ENCODE results near the gene CLEC4F. TPM values are rescaled to one million over a fixed set of nuclear protein-coding genes. Genes with fewer than 3 reads are reported as not detected.
"Not testable (repeated sequence)": the region's sequence is repeated elsewhere in the genome, so short reads cannot be mapped to it uniquely, and the experiment has no call there.

CLEC4F gene
- total RNA-seq, 1 donor from 2014 or later, result not detected

DNA sequence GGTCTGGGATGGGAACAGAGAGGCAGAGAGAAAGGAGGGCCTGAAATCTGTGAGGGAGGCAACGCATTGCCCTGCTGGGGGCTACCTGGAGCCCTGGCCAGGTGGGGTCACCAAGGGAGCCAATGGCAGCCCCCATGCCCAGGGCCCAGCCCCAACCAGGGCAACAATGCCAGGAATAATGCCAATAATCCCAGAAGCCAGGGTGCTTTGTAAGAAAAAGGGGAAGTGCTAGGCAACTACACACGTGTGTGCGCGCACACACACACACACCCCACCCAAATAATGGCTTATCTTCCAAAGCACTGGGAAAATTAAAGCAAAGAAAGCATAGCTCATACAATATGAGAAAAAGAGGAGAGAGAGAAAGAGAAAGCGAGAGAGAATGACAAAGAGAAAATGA is 7.0 kb upstream of the CLEC4F start:
- FAIRE-seq (no peak), DNase-seq (ENCODE audit: low spot score in 2 of 2) (no peak)

DNA sequence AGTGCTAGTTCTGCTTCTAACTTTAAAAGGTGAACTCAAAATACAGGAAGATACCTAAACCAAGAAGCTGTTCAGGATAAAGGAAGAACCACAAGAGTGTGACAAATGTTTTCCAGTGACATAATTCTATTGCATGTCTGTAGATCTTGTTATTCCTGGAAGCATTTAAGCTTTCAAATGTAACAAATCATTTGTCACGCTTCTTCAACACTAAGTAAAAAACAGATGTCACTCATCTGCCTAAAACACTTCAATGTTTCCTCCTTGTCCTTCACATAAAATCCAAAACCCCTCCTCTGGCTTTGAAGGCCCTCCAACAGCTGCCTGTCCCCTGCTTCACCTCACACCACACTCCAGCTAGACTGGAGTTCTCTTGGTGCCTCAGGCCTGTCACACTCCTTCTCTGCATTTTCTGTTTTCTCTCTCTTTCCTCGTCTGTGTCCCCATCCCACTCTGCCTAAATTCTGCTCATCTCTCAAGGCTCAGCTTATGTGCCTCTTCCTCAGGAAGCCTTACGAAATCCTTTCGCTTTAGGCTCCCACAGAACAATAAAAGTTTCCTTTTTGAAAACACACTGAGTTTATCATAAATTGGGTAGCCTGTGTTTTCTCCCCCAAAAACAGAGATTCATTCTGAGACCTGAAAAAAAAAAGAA is 6.4 kb upstream of the CLEC4F start:
- FAIRE-seq, result no peak

DNA sequence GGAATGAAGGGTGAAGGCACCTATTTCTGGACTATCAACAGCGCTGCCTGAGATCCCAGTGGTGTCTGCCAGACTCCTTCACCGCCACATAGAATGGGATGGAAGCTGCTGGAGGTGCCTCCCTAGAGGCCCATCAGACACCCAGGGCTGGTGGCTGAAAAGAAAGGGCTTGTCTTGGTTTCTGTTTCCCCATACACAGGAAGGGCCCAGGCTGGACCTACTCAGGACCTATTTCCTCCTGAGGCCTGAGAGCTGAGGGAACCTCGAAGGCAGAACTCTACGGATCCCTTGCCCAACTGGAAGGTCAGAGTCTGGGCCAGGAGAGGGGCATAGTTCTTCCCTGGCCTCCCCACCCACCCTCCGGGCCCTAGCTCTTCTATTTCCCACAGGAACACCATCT is 2.9 kb upstream of the CLEC4F start:
- no peak for DNase-seq (ENCODE audit: low spot score in 2 of 2)
- no peak for FAIRE-seq

More for the DNA sequence above, 6.4 kb upstream of the CLEC4F start:
- no peak for DNase-seq (ENCODE audit: low spot score in 2 of 2)

DNA sequence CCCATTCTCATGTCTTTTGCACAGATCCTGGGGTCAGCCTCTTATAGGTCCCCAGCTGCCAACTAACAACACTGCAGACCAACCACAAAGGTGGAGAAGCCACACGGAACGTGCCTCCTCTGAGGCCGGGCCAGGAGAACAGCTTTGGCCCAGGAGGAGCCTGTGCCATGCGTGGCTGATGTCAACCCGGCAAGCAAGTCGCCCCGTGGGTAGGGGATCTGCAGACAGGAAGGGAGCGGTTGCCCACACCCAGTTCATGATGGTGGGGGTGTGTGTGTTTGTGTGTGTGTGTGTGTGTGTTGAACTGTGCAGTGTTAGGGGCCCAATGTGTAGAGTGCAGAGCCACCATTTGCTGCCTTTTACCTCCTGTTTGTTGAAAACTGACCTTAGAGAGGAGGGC is 2.4 kb upstream of the CLEC4F start:
- DNase-seq (ENCODE audit: low spot score in 2 of 2) (no peak), FAIRE-seq (no peak)

DNA sequence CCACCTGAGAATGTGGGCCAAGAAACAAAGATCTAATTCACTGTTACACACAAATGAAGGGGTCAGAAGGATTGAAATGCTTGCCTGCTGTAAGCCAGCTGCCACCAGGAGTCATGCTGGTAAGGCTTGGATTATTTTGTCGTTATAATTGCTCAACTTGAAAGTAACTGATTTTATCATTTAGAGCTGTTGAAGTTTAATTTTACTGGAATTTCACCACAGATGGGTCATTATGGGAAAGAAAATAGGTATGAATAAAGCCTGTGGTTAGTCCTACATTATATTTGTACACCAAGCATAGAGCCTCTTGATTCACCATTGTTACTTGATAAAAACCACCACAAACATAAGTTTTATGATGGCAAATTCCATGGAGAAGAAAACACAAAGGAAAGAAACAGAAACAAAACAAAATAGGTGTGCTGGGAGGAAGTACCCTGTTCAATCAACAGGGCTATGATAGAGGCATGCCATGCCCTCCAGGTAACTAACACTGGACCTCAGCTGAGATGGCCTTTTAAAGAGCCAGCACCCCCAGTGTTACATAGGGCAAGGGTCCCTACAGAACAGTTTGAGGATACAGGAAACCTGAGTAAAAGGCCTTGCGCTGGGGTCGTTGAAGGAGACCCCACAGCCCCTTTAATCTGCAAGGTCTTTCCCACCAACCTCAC is 3.0 kb downstream of the CLEC4F start:
- no peak for DNase-seq (ENCODE audit: low spot score in 2 of 2)
- FAIRE-seq, result no peak

DNA sequence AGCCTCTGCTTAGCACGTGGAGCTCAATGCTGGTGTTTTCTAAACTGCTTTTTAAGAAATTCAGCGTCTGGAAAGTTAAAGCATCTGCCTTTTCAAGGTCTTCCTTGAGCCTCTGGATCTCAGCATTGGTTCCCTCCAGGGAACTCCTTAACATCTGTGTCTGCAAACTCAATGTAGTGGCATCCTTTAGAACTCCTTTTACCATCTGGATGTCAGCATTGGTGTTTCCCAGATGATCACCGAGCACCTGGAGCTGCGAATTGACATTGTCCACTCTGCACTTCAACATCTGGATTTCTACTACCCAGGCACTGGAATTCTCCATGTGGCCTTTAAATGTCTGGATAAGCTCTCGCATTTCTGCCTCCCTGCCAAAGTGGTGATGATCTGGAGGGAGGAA is 3.7 kb downstream of the CLEC4F start:
- no peak for FAIRE-seq
- DNase-seq (ENCODE audit: low spot score in 2 of 2), result no peak

DNA sequence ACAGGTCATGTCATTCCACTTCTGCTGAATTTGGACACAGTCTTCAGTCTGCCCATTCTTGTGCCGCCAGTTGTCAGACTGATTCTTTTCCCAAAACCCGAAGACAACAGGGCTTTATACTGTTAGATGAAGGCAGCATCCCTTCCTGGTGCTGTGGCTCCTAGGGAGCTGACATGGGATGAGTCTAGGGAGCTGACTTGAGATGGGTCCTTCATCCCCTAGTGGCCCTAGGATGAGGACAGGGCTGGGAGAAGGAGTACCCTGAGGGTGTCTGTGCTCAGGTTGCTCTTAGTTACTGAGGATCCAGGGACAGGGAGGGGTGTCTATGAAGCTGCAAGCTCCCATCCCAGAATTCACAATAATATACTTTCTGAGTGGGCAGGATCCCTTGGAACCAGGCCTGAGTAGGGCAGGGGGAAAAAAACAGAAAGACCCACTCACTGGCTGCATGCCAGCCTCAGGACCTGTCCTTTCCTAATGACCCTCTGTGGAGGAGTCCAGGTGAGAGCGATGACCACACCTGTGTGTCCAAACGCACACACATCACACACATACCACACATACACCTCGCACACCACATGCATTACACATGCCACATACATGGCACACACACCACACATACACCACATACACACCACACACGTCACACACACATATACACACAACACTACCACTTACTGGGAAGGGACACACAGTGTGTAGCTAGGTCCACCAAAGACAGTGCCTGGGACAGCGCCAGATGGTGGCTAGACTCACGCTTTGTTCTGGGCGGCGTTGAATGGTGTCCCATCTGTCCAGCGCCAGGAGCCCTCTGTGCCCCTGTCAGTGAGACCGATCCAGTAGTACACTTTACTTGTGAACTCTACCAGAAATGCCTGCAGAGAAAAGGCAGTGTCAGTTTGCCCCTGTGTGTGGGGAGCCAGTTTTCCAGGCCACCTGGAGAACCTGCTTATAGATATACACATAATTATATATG is 11.1 kb downstream of the CLEC4F start:
- FAIRE-seq (no peak), DNase-seq (ENCODE audit: low spot score in 2 of 2) (no peak)

DNA sequence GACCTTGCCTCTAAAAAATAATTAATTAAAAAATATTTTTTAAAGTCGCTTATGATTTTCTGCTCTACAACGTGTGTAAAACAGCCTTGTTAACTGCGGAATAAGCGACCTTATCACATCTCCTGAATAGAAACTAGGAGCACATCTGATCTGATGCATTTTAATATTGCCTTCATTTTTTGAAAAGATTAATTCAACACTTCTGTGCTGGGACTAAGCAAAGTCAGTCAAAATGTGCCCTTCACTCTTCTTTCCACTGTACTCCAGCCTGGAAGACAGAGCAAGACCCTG is 12.6 kb downstream of the CLEC4F start:
- FAIRE-seq (no peak), DNase-seq (ENCODE audit: low spot score in 2 of 2) (no peak)

DNA sequence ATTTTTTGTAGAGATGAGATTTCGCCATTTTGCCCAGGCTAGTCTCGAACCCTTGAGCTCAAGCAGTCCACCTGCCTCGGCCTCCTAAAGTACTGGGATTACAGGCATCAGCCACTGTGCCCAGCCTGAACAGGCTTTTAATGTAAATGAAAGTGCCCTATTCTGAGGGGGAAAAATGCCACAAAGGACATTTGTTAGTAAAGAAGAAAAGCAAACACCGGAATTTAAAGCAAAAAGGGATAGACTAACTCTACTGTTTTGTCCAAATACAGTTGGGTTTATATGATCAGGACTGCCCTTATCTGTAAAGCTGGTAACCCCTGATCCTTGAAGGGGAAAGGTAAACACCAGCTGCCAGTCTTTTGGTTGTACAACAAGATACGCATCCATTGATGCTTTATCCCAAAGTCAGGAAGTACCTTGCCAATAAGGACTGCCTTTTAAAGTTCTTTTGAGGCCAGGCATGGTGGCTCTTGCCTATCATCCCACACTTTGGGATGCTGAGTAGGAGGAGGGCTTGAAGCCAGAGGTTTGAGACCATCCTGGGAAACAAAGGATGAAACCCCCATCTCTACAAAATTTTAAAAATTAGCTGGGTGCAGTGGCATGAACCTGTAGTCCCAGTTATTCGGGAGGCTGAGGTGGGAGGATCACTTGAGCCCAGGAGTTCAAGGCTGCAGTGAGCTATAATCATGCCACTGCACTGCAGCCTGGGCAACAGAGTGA is 13.1 kb downstream of the CLEC4F start:
- DNase-seq (ENCODE audit: low spot score in 2 of 2) (no peak), FAIRE-seq (no peak)

DNA sequence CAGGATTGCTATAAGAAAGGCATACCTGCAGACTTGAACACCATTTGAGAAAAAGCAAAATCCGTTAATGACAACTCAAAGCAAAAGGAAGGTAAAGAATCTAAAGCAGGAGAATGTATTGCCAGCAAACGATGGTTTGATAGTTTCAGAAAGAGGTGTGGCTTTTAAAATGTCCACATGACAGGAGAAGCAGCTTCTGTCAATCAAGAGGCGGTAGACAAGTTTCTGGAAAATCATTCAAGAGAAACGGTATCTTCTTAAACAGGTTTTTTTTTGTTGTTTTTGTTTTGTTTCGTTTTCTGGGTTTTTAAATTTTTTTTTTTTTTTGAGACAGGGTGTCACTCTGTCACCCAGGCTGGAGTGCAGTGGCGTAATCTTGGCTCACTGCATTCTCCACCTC is 13.8 kb downstream of the CLEC4F start:
- DNase-seq (ENCODE audit: low spot score in 2 of 2), result no peak
- no peak for FAIRE-seq

DNA sequence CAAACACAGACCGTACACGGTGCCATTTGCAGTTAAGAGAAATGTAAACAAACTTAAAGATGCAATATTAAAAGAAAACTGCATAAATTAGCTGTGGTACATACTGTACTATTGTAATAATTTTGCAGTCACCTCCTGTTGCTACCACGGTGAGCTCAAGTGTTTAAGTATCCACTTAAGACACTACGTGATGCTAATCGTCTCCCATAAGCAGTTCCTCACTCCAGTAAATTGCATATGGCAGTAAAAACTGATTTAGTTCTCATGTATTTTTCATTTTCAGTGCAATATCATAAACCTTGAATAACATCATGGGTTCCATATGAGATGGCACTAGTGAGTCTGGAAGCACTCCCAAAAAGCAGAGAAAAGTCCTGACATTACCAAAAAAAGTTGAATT is 14.4 kb downstream of the CLEC4F start:
- FAIRE-seq (no peak), DNase-seq (ENCODE audit: low spot score in 2 of 2) (no peak)

DNA sequence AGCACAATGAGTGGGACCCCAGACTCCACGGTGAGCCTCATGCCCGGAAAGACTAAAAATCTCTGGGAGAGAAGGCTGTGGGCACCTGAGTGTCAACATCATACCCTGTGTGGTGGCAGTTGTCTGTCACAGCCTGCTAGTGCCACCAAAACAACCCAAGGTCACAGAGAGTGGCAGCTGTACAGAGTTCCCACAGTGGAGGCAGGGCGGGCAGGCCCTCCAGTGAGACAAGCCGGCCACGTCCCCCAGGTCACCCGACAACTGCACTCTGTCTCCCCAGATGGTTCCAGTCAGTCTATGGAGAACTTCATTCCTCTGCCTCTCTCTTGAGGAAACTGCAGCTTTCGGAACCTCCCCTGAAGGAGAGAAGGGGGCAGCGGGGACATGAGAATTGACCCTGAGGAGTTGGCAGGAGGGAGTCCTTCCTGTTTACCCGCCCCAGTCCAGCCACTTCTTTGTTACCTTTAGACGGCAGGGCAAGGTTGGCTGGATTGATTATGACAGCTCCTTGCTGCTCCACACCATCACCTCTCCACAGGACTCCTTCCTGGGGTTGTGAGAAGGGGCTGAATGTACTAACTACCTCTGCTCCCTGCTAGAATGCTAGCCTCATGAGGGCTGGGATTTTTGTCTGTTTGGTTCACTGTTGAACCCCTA is 18.7 kb downstream of the CLEC4F start:
- DNase-seq (ENCODE audit: low spot score in 2 of 2) (no peak), FAIRE-seq (no peak)

DNA sequence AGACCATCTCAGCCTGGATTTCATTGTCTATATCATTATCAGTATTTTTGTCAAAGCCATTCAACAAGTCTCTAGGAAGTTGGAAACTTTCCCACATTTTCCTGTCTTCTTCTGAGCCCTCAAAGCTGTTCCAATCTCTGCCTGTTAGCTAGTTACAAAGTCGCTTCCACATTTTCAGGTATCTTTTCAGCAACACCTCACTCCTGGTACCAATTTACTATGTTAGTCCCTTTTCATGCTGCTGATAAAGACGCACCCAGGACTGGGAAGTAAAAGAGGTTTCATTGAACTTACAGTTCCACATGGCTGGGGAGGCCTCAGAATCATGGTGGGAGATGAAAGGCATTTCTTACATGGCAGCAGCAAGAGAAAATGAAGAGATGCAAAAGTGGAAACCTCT is 20.7 kb downstream of the CLEC4F start:
- DNase-seq (ENCODE audit: low spot score in 2 of 2), result no peak
- FAIRE-seq, result no peak

DNA sequence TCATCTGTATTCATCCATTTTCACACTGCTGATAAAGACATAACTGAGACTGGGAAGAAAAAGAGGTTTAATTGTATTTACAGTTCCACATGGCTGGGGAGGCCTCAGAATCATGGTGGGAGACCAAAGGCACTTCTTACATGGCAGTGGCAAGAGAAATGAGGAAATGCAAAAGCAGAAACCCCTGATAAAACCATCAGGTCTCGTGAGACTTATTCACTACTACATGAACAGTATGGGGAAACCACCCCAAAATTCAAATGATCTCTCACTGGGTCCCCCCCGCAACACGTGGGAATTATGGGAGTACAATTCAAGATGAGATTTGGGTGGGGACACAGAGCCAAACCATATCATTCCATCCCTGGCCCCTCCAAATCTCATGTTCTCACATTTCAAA is 22.4 kb downstream of the CLEC4F start:
- FAIRE-seq; DNase-seq (ENCODE audit: low spot score in 2 of 2): not testable (repeated sequence)

DNA sequence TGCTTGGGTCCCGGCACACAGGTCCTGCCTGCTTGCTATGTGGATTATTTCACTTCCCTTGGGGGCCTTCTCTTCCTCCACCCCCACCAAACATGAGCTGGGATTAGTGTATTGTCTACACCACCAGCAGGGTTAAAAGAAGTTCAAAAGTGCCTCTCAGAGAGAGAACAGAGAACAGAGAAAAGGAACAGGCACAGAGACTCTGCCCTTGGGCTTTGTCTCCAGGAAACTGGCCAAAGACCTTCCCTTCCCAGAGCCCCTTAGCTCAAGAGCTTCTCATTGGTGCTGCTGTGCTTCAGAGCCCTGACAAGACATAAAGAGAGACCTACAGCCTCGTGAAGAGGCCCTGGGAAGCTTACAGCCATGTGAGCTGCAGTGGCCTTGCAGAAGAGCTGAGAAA is 22.9 kb downstream of the CLEC4F start:
- DNase-seq (ENCODE audit: low spot score in 2 of 2) (no peak), FAIRE-seq (no peak)

DNA sequence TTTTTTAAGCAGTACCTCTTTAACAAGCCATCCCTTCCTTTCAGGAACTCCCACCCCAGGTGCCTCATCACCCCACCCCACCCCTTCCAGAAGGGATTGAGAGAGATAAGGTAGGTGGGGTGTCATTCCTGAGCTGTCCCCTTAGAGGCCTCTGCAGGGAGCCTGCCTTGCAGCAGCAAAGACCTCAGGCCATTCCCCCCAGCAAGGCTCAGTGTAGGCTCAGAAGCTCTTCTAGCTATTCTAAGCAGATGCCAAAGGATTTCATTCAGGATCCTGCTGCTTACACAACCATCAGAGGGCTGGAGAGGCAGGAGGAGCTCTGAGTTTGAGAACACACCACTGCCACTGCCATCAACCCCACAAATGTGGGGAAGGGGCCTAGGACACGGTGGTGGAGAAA is 24.1 kb downstream of the CLEC4F start:
- DNase-seq (ENCODE audit: low spot score in 2 of 2), result no peak
- no peak for FAIRE-seq

DNA sequence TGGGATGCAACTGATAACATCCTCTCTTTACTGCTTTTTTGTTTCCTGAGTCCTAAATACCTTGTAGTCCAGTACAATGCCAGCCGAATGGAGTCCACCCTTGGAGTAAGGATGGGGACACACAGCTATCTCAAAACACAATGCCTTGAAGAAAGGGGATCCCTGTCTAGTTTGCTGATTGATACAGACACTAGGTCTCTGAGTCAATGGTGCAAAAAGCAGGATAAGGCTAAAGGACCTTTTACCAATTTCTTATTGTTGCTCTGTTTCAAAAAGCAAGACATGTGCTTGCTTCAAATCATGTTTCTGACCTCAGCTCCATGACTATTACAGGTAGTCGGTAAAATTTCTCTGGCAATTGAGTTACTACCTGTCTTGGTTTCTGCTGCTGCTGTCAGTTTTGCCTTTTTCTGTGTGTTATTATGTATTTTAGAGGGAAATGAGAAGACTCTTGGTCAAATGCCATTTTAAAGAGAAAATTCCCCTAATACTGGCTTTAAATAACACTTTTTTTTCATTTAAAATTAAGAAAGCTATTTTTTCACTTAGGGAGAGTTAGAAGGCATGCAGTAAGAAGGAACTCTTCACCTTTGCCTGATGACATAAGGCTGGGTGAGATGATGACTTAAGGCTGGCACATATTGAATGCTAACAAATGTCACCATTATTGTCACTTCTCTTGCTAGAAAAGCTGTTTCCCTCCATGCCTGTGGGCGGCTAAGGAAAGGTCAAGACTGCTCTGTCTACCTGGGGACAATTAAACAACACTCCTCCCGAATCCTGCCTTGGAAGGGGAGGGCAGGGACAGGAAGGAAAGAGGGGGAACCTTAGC is 25.0 kb downstream of the CLEC4F start:
- no peak for DNase-seq (ENCODE audit: low spot score in 2 of 2)
- FAIRE-seq, result no peak

DNA sequence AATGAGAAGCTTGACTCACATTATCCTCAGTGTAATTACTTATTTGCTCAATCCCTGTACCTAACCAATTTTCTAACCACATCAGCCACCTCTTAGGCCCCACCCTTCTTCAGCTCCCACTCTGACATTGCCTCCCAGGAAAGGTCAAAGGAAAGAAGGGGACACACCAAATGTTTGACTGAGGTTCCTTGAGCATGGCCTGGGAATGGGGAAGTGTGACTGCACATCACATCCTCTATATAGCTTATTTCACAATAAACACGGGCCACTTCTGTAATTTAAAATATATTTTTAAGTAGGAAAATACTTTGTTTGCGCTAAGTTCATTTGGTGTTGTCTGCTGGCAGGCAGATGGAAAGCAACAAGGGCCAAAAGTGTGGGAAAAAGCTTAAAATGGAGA is 26.9 kb downstream of the CLEC4F start:
- FAIRE-seq (no peak), DNase-seq (ENCODE audit: low spot score in 2 of 2) (no peak)

DNA sequence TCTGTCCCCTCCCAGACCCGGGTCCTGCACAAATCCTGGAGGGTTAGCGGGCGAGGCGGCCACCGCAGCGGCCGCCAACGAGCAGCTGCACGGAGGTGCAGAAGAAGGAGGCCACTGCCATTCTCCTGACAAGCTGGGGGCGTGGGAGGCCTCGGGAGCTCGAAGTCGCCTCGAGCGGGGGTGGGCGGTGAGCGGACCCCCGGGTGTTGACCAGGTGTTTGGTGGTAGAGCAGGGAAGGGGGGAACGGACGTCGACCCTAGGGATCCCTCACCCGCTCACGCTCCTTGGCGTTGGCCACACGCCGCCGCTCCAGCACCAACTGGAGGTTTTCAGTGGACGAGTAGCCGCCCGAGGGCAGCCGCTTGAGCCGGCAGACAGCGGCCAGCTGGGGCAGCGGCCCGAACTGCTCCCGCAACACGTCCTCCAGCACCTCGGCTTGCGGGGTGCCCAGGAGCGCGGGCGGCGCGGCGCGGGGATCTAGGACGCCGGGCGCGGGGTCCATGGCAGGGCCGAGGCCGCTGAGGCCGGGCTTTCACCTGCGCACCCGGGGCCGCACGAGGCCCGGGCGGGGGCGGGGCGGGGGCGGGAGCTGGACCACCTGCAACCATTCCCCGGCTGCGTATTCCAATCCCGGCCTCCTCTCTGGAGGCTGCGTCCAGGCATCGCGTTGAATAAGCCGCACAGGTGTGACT is 30.1 kb downstream of the CLEC4F start, which contains the start of gene FIGLA:
FIGLA (minus strand) TSS at position 508 of the 693 bp plus-strand sequence; CDS start at position 503, 5 bp downstream.
- DNase-seq (ENCODE audit: low spot score in 2 of 2) (peak in 1 of 2 donors; percentile 21), FAIRE-seq (no peak)

Data from frontal cortex (tissue), 4 donors.